GM21423 (cell line): ENCODE results near the gene KDR.

ENCODE experiments used
- ATAC-seq: cut with Tn5 transposase; IDR thresholded peaks from one replicate; pipeline ENCODE4 v1.9.1; 2021; ENCODE audit warnings: mild to moderate bottlenecking, moderate library complexity; ENCODE audit not compliant: unreplicated experiment

The KDR gene

GRCh38 chr4:55080174-55080865 lies 45.1 kb downstream of the KDR start:
- ATAC-seq, result no peak

- no peak for ATAC-seq
Observed at GRCh38 chr4:55079451-55080173, 45.8 kb downstream of the KDR start.

GRCh38 chr4:55078987-55079386 lies 46.4 kb downstream of the KDR start:
- ATAC-seq, result no peak

GRCh38 chr4:55077577-55077976 lies 47.8 kb downstream of the KDR start:
- no peak for ATAC-seq

- no peak for ATAC-seq
Observed at GRCh38 chr4:55075823-55076716, 49.3 kb downstream of the KDR start.

GRCh38 chr4:55075376-55075775 lies 50.0 kb downstream of the KDR start:
- ATAC-seq, result no peak

- ATAC-seq, result no peak
Observed at GRCh38 chr4:55074386-55074785, 51.0 kb downstream of the KDR start.

GRCh38 chr4:55071951-55072350 lies 53.4 kb downstream of the KDR start:
- no peak for ATAC-seq

- no peak for ATAC-seq
Observed at GRCh38 chr4:55069248-55069647, 56.1 kb downstream of the KDR start.

GRCh38 chr4:55068522-55068921 lies 56.9 kb downstream of the KDR start:
- no peak for ATAC-seq

GRCh38 chr4:55066018-55066417 lies 59.4 kb downstream of the KDR start:
- ATAC-seq, result no peak

- ATAC-seq, result no peak
Observed at GRCh38 chr4:55055529-55055928, 69.9 kb downstream of the KDR start.

GRCh38 chr4:55051532-55051931 lies 73.9 kb downstream of the KDR start:
- ATAC-seq, result no peak

- no peak for ATAC-seq
Observed at GRCh38 chr4:55050418-55050950, 74.9 kb downstream of the KDR start.

GRCh38 chr4:55038176-55038890 lies 87.1 kb downstream of the KDR start:
- ATAC-seq, result no peak

- no peak for ATAC-seq
Observed at GRCh38 chr4:55037728-55038127, 87.7 kb downstream of the KDR start.

- ATAC-seq, result no peak
Observed at GRCh38 chr4:55036405-55036804, 89.0 kb downstream of the KDR start.

GRCh38 chr4:55035892-55036291 lies 89.5 kb downstream of the KDR start:
- no peak for ATAC-seq

- no peak for ATAC-seq
Observed at GRCh38 chr4:55033296-55033695, 92.1 kb downstream of the KDR start.

GRCh38 chr4:55032788-55033187 lies 92.6 kb downstream of the KDR start:
- no peak for ATAC-seq

- no peak for ATAC-seq
Observed at GRCh38 chr4:55032179-55032578, 93.2 kb downstream of the KDR start.
